Right atrium auricular region (tissue), 2 donors: ENCODE data around the gene TGFA. TPM values are rescaled to one million over a fixed set of nuclear protein-coding genes. Genes with fewer than 3 reads are reported as not detected.

Experiments
- DNase-seq: peaks from one replicate; pipeline ENCODE4 v3.0.0-alpha.2; 2019; ENCODE audit warnings: low spot score
- H3K27ac ChIP-seq, 2 donors: fragments of 200-600 bp; sonication (generic); 1 replicate in 1 of 2; 2 replicates in 1 of 2; pipeline ENCODE4 v1.5.1; 2016 to 2019
- H3K27me3 ChIP-seq, 2 donors: fragments of 200-600 bp; sonication (generic); one replicate each; pipeline versions ENCODE4 v1.5.1 to v1.6.0; 2017 to 2019
- H3K36me3 ChIP-seq: fragments of 200-600 bp; sonication (generic); one replicate; pipeline ENCODE4 v1.5.1; 2016
- H3K4me1 ChIP-seq, 2 donors: fragments of 200-600 bp; sonication (generic); one replicate each; pipeline versions ENCODE4 v1.5.1 to v1.6.0; 2017 to 2019
- H3K4me3 ChIP-seq, 2 donors: fragments of 200-600 bp; sonication (generic); 1 replicate in 1 of 2; 2 replicates in 1 of 2; pipeline ENCODE4 v1.5.1; 2017 to 2019; ENCODE audit warnings: mild to moderate bottlenecking in 1 of 2, moderate library complexity in 1 of 2
- H3K9me3 ChIP-seq, 2 donors: fragments of 200-600 bp; sonication (generic); one replicate each; pipeline ENCODE4 v1.5.1; 2019
- total RNA-seq, 2 donors: library from RNA; depleted of rRNA; stranded (reverse); fragments of >200 nt; gene quantifications; one replicate each; pipeline ENCODE4 v1.1.0, GENCODE V29; 2016
- TF ChIP-seq, protein P1 (sequence below), 2 donors: fragments of 200-600 bp; sonication (generic); IDR thresholded peaks; one replicate each; pipeline ENCODE4 v1.5.1; 2019; ENCODE audit warnings: antibody characterized with exemption in 2 of 2

TGFA gene
- total RNA-seq, 2 donors from 2014 or later: 0.24 to 1.7 TPM

DNA sequence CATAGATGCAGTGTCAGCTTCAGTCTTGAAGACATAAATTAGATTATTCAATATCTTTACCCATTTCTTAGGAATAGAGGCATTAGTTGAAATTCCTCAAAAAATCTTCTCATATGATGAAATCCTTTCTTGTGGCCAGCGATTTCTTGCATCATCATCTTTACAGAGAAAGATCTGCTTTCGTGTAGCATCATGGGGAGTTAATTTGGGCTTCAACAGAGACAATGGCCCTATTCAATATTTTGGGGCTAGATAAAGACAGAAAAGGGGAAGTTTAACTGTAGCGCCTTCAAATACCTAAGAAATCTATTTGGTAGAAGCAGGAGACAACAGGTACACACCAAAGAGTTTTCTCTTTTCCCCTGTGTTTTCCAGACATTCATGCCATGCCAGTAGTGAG, 73.8 kb downstream of the TGFA start:
- H3K4me3 ChIP-seq: no peak overlapping the region
- DNase-seq: no peak
- peaks cover 0 to 7% of the 10 kb centered on the region in 2 donors for H3K9me3 ChIP-seq
- TF ChIP-seq, protein P1, sequence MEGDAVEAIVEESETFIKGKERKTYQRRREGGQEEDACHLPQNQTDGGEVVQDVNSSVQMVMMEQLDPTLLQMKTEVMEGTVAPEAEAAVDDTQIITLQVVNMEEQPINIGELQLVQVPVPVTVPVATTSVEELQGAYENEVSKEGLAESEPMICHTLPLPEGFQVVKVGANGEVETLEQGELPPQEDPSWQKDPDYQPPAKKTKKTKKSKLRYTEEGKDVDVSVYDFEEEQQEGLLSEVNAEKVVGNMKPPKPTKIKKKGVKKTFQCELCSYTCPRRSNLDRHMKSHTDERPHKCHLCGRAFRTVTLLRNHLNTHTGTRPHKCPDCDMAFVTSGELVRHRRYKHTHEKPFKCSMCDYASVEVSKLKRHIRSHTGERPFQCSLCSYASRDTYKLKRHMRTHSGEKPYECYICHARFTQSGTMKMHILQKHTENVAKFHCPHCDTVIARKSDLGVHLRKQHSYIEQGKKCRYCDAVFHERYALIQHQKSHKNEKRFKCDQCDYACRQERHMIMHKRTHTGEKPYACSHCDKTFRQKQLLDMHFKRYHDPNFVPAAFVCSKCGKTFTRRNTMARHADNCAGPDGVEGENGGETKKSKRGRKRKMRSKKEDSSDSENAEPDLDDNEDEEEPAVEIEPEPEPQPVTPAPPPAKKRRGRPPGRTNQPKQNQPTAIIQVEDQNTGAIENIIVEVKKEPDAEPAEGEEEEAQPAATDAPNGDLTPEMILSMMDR (IDR thresholded peaks at IDR 0.05): no peak
- H3K36me3 ChIP-seq: no peaks in the 10 kb centered on the region
- no peaks in the 10 kb centered on the region for H3K27me3 ChIP-seq
- H3K27ac ChIP-seq: no peak overlapping the region
- H3K4me1 ChIP-seq: no peaks in the 10 kb centered on the region

DNA sequence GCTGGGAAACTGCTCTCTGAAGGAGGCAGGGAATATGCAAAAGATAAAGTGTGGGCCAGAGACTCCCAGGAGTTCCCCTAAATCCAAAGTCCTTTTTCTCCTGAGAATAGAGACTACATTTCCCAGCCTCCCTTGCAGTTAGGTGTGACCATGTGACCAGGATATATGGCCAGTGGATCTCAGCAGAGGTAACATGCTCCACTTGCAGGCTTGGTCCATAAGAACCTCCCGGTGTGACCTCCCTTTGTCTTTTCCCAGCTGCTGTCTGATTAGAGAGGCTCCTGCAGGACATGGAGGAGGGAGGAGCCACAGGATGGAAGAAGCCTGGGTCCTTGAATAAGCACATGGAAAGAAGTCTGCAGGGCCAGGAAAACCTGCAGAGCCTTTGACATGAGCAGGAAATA, 76.2 kb downstream of the TGFA start:
- Histone ChIP-seq H3K4me3 (no peak overlapping the region), H3K9me3 (peaks cover 0 to 7% of the 10 kb centered on the region in 2 donors), H3K4me1 (peaks cover 0 to under 1% of the 10 kb centered on the region in 2 donors), H3K27me3 (no peaks in the 10 kb centered on the region), H3K27ac (no peak overlapping the region), H3K36me3 (no peaks in the 10 kb centered on the region)
- TF ChIP-seq, protein P1 (IDR thresholded peaks at IDR 0.05): no peak
- no peak for DNase-seq

DNA sequence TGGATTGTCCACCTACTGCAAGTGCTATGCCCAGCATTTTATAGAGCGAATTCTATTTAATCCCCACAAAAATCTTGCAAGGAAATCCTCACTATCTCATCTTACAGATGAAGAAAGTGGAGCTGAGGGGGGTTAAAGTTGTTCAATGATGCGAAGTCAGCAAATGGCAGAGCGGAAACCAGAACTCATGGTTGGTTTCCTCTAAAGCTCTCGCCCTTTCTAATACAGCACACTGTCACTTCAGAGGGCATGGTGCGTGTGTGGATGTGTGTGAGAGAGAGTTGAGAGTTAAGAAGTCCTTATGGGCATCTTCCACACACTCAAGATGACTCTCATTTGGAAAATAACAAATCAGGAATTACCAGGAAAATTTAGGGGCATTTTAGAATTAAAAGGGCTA, 78.4 kb downstream of the TGFA start:
- H3K27ac ChIP-seq: no peak overlapping the region
- no peaks in the 10 kb centered on the region for H3K27me3 ChIP-seq
- H3K4me3 ChIP-seq: no peak overlapping the region
- H3K4me1 ChIP-seq: peaks cover 0 to 18% of the 10 kb centered on the region in 2 donors
- DNase-seq: no peak
- TF ChIP-seq, protein P1 (IDR thresholded peaks at IDR 0.05): no peak
- H3K36me3 ChIP-seq: no peaks in the 10 kb centered on the region
- no peaks in the 10 kb centered on the region for H3K9me3 ChIP-seq

DNA sequence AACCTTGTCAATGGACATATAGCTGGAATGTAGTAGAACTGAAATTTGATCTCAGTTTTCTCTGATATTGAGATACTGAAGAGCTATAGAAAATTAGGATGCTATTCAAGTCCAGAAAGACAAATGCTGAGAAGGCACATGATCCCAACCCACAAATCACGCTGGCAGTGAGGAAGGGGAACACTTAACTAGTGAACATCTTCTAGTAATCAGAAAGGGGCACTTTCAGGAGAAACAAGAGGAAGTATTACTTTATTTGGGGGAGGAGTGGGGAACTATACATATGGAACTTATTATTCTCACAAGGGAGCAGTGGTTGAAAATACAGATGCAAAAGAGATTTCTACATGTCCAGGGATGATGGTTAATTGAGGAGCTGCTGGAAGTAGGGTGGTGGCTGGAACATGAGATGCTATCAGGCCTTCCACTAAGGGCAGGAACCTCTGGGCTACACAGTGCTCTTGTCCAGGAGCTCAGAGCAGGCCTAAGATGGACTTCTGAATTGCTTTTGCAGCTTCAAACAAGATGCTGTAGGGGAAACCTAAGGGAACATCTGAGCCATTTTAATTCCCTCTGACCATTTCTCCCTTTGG, 79.3 kb downstream of the TGFA start:
- Histone ChIP-seq H3K4me3 (no peak overlapping the region), H3K36me3 (no peaks in the 10 kb centered on the region), H3K27me3 (no peaks in the 10 kb centered on the region), H3K9me3 (no peaks in the 10 kb centered on the region), H3K4me1 (peaks cover 0 to 18% of the 10 kb centered on the region in 2 donors), H3K27ac (no peak overlapping the region)
- TF ChIP-seq, protein P1 (IDR thresholded peaks at IDR 0.05): no peak
- no peak for DNase-seq

DNA sequence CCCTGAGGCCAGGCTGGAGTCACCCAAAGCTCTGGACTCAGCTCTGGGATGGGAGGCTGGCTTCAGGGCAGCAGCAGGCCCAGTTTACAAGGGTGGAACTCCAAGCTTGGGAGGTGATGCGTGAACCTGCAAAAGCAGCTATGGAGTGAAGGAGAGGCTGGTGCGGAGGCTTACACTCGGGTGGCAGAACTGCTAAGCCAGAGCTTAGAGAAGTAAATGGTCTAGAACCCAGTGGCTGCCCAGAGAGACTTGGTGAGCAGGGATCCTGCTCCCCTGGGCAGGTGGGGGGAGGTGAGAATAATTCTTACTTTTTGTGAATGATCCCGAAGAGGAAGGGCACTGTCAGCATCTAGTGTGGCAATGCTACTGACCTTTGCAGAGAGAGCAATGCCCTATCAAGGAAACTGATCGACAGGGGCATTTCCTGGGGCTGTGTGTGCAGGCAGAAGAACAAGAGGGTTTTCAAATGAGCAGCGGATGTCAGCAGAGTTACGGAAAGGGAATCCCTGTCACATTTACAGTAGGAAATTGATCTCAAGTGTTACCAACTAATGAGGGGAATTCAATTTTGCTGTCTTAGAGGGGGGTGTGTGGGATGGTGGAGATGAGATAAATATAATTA, 80.4 kb downstream of the TGFA start:
- Histone ChIP-seq H3K27me3 (no peaks in the 10 kb centered on the region), H3K9me3 (no peaks in the 10 kb centered on the region), H3K27ac (no peak overlapping the region), H3K36me3 (no peaks in the 10 kb centered on the region), H3K4me1 (peaks cover 0 to 21% of the 10 kb centered on the region in 2 donors), H3K4me3 (no peak overlapping the region)
- no peak for DNase-seq
- TF ChIP-seq, protein P1 (IDR thresholded peaks at IDR 0.05): no peak
